Erythroblast (primary cell): Measurements from ENCODE around the gene LHB.
"Not testable (repeated sequence)": the region's sequence is repeated elsewhere in the genome, so short reads cannot be mapped to it uniquely, and the experiment has no call there.

Source experiments
- GATA1 ChIP-seq: IDR thresholded peaks from 2 replicates; pipeline ENCODE4 v1.6.1; 2011; ENCODE audit warnings: low read depth, mild to moderate bottlenecking, control low read depth, low read length, moderate library complexity
- POLR2A ChIP-seq: IDR thresholded peaks from 2 replicates; pipeline ENCODE4 v1.6.1; 2011; ENCODE audit warnings: mild to moderate bottlenecking, low read length

GRCh38 chr19:49038111-49038510, 21.2 kb upstream of the LHB start:
- not testable (repeated sequence) for TF ChIP-seq POLR2A, GATA1
